Duodenal mucosa (tissue), 2 donors: ENCODE data around the gene C1orf122.
A peak's percentile ranks its signal among the peaks of the same experiment; 100 is the strongest.

Experiments used
- H3K27ac ChIP-seq: one replicate; pipeline ENCODE4 v1.7.0; 2013; ENCODE audit warnings: low read depth, low read length
- H3K27me3 ChIP-seq, 2 donors: one replicate each; pipeline ENCODE4 v1.7.0; 2013; ENCODE audit warnings: low read length in 2 of 2, control low read depth in 1 of 2; ENCODE audit not compliant: insufficient read depth in 2 of 2, control insufficient read depth in 1 of 2
- H3K36me3 ChIP-seq, 2 donors: one replicate each; pipeline ENCODE4 v1.7.0; 2013; ENCODE audit warnings: low read length in 2 of 2, control low read depth in 1 of 2; ENCODE audit not compliant: insufficient read depth in 2 of 2, control insufficient read depth in 1 of 2
- H3K4me1 ChIP-seq, 2 donors: one replicate each; pipeline ENCODE4 v1.7.0; 2013; ENCODE audit warnings: low read length in 2 of 2, control low read depth in 1 of 2; ENCODE audit not compliant: insufficient read depth in 2 of 2, control insufficient read depth in 1 of 2
- H3K4me3 ChIP-seq, 2 donors: one replicate each; pipeline ENCODE4 v1.7.0; 2013; ENCODE audit warnings: low read length in 2 of 2, low read depth in 1 of 2
- H3K9ac ChIP-seq, 2 donors: one replicate each; pipeline ENCODE4 v1.7.0; 2013; ENCODE audit warnings: low read length in 2 of 2, low read depth in 1 of 2
- H3K9me3 ChIP-seq, 2 donors: one replicate each; pipeline ENCODE4 v1.7.0; 2013; ENCODE audit warnings: low read length in 2 of 2, control low read depth in 1 of 2; ENCODE audit not compliant: control insufficient read depth in 1 of 2

Gene C1orf122

DNA sequence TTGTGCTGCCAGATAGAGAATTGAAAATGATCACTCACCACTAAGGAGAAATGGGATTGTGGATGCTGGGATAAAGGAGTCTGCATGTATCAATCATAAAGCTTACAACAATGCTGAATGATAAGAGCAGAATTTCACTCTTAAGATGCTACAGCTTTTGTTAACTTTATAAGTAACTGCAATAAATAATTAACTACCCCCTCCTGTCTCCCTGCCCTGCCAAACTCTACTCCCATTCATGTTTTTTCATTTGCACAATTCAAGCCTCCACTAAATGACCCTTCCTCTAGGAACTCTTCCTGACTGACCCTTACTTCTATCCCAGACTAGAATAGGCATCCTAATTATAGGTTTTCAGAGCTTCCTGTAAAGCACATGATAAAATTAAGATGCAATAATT lies 36.9 kb downstream of the C1orf122 start:
- Histone ChIP-seq H3K27me3 (no peaks in the 10 kb centered on the region), H3K27ac (no peak overlapping the region), H3K4me3 (no peak overlapping the region), H3K4me1 (peaks cover 10 to 27% of the 10 kb centered on the region in 2 donors), H3K9ac (no peak overlapping the region), H3K36me3 (peaks cover 5 to 18% of the 10 kb centered on the region in 2 donors), H3K9me3 (no peaks in the 10 kb centered on the region)

DNA sequence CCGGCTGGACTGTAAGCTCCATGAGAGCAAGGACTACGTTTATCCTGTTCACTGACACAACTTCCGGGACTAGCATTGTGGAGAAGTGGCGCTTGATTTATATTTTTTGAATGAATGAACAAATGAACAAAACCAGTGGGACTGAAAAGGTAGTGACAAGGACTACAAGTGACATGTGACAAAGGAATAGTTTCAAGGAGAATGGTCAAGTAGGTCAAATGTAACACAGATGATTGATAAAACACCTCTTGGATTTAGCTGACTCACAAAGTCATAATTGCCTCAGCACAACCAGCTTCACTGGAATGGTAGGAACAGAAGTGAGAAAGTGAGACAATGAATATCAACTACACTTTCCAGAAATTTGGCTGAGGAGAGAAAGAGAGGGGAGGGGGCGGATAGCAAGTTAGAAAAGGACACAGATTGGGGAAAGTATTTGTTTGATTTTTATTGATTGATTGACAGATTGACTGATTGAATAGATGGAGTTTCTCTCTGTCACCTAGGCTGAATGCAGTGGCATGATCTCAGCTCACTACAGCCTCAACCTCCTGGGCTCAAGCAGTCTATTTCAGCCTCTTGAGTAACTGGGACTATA lies 37.6 kb downstream of the C1orf122 start:
- no peak overlapping the region for H3K9ac ChIP-seq
- H3K4me1 ChIP-seq = peaks cover 10 to 27% of the 10 kb centered on the region in 2 donors
- H3K36me3 ChIP-seq = peaks cover 0 to 13% of the 10 kb centered on the region in 2 donors
- H3K27ac ChIP-seq = no peak overlapping the region
- no peak overlapping the region for H3K4me3 ChIP-seq
- no peaks in the 10 kb centered on the region for H3K9me3 ChIP-seq
- no peaks in the 10 kb centered on the region for H3K27me3 ChIP-seq

DNA sequence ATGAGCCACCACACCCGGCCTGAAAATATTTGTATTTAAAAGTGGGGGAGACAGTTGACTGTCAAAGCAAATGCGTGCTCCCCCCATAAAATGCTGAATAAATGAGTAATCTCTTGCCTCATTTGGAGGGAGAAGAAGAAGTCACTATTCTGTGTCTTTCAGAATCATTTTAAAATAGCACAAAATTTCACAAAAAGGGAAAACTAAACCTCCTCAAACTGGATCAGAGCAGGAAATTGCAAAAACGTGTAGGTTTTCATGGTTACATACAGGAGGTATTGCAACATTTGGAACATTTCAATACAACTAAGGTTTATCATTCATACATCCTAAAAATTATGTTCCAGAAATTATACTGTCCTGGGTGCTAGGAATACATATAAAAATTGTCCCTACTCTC lies 38.2 kb downstream of the C1orf122 start:
- no peak overlapping the region for H3K9ac ChIP-seq
- no peak overlapping the region for H3K27ac ChIP-seq
- peaks cover 0 to 9% of the 10 kb centered on the region in 2 donors for H3K36me3 ChIP-seq
- no peaks in the 10 kb centered on the region for H3K27me3 ChIP-seq
- H3K4me3 ChIP-seq = no peak overlapping the region
- peaks cover 10 to 27% of the 10 kb centered on the region in 2 donors for H3K4me1 ChIP-seq
- no peaks in the 10 kb centered on the region for H3K9me3 ChIP-seq

DNA sequence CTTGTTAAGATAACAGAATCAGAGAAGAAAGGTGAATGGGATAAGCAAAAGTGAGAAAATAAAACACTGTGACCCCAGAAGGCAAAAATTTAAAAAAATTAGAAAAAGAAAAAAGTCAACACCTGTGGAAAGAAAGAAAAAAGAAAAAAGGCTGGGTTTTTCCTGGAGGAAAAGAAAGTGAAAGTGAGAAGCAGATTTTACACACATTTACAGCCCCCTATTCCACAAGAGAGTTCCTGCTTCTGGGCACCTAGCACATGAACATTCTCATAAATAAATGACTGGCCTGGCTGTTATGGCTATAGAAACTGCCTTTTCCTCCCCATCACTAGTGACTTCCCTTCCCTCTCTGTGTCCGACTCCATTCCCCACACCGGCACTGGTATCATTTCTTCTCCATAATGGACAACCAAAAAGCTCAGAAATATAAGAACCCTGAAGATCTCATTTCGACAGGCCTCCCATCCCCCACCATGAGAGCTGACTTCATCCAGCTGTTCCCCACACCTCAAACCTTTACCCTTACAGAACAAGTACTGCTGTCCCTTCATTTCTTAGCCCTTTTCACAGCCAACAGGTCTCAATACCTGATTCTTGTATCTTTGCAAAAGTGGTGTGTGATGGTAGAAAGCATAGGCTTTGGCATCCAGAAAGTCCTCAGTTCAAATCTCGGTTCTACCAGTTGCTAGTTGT lies 39.2 kb downstream of the C1orf122 start:
- H3K27me3 ChIP-seq = no peaks in the 10 kb centered on the region
- H3K9ac ChIP-seq = peak overlapping the region in 1 of 2 donors; percentile 33
- peaks cover 10 to 28% of the 10 kb centered on the region in 2 donors for H3K4me1 ChIP-seq
- H3K36me3 ChIP-seq = peaks cover 0 to 3% of the 10 kb centered on the region in 2 donors
- no peaks in the 10 kb centered on the region for H3K9me3 ChIP-seq
- peak overlapping the region; percentile 30 to 58 for H3K4me3 ChIP-seq
- H3K27ac ChIP-seq = no peak overlapping the region

DNA sequence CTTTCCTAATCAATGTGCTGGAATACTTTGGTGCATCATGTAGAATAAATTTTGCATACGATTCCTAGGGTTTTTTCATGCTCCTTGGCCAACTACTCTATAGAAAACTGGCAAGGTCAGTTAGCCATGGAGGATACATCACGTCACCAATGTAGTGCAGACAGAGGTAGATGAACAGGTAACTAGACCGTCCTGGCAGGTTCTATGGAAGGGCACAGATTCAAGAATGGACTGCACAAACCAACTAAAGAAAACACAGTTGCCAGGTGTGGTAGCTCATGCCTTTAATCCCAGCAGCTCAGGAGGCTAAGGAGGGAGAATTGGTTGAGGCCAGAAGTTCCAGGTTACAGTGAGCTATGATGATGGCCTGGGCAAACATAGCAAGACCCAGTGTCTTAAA lies 41.9 kb downstream of the C1orf122 start:
- H3K9me3 ChIP-seq = no peaks in the 10 kb centered on the region
- no peak overlapping the region for H3K9ac ChIP-seq
- H3K27me3 ChIP-seq = no peaks in the 10 kb centered on the region
- H3K4me1 ChIP-seq = peaks cover 10 to 31% of the 10 kb centered on the region in 2 donors
- H3K27ac ChIP-seq = no peak overlapping the region
- H3K4me3 ChIP-seq = no peak overlapping the region
- peaks cover 0 to 3% of the 10 kb centered on the region in 2 donors for H3K36me3 ChIP-seq

DNA sequence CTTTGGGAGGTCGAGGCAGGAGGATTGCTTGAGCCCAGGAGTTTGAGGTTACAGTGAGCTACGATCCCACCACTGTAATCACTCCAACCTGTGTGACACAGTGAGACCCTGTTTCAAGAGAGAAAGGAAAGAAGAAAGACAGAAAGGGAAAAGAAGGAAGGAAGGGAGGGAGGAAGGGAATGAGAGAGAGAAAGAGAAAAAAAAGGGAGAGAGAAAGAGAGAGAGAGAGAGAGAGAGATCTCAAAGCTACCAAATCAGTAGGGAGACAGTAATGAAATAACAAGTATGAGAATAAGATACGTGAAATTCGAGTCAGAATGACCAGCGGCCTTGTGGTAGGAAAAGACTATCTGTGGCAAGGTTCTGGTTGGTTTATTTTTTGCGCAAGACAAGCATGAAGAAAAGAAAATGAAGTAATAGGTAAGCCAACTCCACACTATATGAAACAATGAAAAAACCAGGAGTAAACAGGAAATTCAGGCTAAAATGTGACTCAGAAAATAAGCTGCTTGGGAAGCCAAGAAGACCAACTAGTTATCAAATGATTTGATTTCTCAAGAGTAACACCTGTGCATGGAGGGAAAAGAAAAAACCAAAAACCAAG lies 42.9 kb downstream of the C1orf122 start:
- H3K9ac ChIP-seq = no peak overlapping the region
- no peaks in the 10 kb centered on the region for H3K9me3 ChIP-seq
- H3K27ac ChIP-seq = no peak overlapping the region
- H3K36me3 ChIP-seq = peaks cover 0 to 9% of the 10 kb centered on the region in 2 donors
- H3K4me3 ChIP-seq = no peak overlapping the region
- no peaks in the 10 kb centered on the region for H3K27me3 ChIP-seq
- H3K4me1 ChIP-seq = peaks cover 10 to 22% of the 10 kb centered on the region in 2 donors

DNA sequence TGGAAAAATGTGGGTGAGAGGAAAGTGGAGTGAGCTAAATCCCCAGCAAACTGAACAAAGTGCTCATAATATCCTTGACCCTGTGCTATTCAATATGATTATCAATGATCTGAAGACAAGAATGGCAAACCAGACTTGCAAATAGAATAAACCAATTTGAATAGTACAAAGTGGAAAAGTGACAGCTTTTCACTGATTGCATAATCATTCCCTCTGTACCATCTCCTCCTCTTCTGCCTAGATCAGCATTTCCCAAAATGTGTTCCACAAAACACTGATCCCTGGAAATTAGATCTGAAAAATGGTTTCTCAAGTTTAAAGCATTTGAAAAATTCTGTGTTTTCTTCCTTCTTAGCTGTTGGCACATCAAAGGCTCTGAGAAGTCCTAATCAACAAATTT lies 43.7 kb downstream of the C1orf122 start:
- no peaks in the 10 kb centered on the region for H3K27me3 ChIP-seq
- no peaks in the 10 kb centered on the region for H3K9me3 ChIP-seq
- H3K36me3 ChIP-seq = peaks cover 0 to 10% of the 10 kb centered on the region in 2 donors
- peaks cover 9 to 17% of the 10 kb centered on the region in 2 donors for H3K4me1 ChIP-seq
- H3K4me3 ChIP-seq = no peak overlapping the region
- no peak overlapping the region for H3K9ac ChIP-seq
- H3K27ac ChIP-seq = no peak overlapping the region

DNA sequence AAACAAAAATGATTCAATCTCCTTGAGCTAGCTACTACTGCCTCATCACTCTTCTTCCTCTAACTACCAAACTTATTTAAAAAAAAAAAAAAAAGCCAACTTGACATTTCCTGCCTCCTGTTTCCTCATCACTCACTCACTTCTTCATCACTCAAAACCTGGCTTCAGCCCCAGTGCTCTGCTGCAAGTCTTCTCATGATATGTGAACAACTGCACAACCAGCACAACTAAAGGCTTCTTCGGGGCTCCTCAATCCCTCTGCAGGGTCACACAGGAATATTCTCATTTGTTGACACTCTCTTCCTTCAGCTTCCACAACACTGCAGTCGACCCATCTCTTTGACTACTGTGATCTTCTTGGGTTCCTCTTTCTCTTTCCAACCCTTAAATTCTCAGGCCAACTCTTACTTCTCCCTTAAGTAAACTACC lies 44.2 kb downstream of the C1orf122 start:
- Histone ChIP-seq H3K36me3 (peaks cover 2 to 11% of the 10 kb centered on the region in 2 donors), H3K9me3 (no peaks in the 10 kb centered on the region), H3K27me3 (no peaks in the 10 kb centered on the region), H3K9ac (no peak overlapping the region), H3K4me1 (peaks cover 6 to 14% of the 10 kb centered on the region in 2 donors), H3K27ac (no peak overlapping the region), H3K4me3 (no peak overlapping the region)

DNA sequence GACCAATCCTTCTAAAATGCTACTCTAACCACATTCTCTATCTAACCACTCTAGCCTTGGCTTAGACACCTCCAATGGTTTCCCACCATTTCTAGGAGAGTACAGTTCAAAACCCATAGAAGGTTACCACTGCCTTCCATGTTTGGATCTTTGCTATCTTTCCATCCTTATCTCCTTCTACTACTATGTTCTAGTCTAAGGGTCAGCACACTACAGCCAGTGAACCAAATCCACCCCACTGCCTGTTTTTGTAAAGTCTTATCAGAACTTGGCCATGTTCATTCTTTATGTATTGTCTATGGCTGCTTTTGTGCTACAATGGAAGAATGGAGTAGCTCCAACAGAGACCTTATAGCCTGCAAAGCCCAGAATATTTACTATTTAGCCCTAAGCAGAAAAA lies 45.6 kb downstream of the C1orf122 start:
- Histone ChIP-seq H3K27ac (no peak overlapping the region), H3K36me3 (peaks cover 9 to 18% of the 10 kb centered on the region in 2 donors), H3K4me3 (no peak overlapping the region), H3K9ac (no peak overlapping the region), H3K9me3 (no peaks in the 10 kb centered on the region), H3K27me3 (no peaks in the 10 kb centered on the region), H3K4me1 (peaks cover 7 to 16% of the 10 kb centered on the region in 2 donors)

DNA sequence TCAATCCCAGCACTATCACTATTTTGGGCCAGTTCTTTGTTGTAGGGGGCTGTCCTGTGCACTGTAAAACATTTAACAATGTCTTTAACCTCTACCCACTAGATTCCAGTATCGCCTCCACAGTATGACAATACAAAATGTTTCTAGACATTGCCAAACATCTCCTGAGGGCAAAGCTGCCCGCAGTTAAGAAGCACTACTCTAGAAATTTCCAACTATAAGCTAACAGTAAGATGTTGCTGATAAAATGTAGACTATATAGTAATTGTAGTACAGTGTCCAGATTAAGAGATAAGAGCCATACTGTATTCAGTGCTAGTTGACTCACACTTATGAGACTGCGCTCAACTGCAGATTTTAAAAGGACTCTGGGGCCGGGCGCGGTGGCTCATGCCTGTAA lies 46.8 kb downstream of the C1orf122 start:
- H3K27ac ChIP-seq = no peak overlapping the region
- H3K4me1 ChIP-seq = peaks cover 15 to 23% of the 10 kb centered on the region in 2 donors
- H3K9ac ChIP-seq = no peak overlapping the region
- H3K9me3 ChIP-seq = no peaks in the 10 kb centered on the region
- peaks cover 9 to 18% of the 10 kb centered on the region in 2 donors for H3K36me3 ChIP-seq
- H3K27me3 ChIP-seq = no peaks in the 10 kb centered on the region
- H3K4me3 ChIP-seq = no peak overlapping the region
